HG03025 (cell line): ENCODE results near the gene RRP12.

Source experiments
- ATAC-seq: cut with Tn5 transposase; IDR thresholded peaks from one replicate; pipeline ENCODE4 v1.9.1; 2021; ENCODE audit warnings: mild to moderate bottlenecking, moderate library complexity; ENCODE audit not compliant: unreplicated experiment, low FRiP score

The RRP12 gene

GRCh38 chr10:97319671-97320479 lies 81.3 kb downstream of the RRP12 start:
- ATAC-seq, result peak; percentile 21

- peak; percentile 76 for ATAC-seq
Measured at GRCh38 chr10:97318772-97319651, 82.1 kb downstream of the RRP12 start, which contains the start of gene FRAT1. TSS of gene FRAT1 (plus strand) at chr10:97319271. CDS start at chr10:97319454, 183 bp downstream.

DNA sequence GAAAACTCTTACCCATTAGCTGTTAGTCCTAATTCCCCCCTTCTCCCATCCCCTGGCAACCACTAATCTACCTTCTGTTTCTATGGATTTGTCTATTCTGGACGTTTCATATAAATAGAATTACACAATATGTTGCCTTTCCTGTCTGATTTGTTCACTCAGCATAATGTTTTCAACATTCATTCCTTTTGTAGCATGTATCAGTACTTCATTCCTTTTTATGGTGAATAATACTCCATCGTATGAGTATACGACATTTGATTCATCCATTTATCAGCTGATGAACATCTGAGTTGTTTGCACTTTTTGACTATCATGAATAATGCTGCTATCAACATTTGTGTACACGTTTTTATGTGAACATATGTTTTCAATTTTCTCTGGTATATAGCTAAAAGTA lies 86.5 kb downstream of the RRP12 start:
- no peak for ATAC-seq

- ATAC-seq, result no peak
Measured at GRCh38 chr10:97312897-97313296, 88.2 kb downstream of the RRP12 start.

GRCh38 chr10:97311111-97311626 lies 90.0 kb downstream of the RRP12 start:
- no peak for ATAC-seq

GRCh38 chr10:97307866-97308780 lies 93.0 kb downstream of the RRP12 start:
- ATAC-seq, result no peak

DNA sequence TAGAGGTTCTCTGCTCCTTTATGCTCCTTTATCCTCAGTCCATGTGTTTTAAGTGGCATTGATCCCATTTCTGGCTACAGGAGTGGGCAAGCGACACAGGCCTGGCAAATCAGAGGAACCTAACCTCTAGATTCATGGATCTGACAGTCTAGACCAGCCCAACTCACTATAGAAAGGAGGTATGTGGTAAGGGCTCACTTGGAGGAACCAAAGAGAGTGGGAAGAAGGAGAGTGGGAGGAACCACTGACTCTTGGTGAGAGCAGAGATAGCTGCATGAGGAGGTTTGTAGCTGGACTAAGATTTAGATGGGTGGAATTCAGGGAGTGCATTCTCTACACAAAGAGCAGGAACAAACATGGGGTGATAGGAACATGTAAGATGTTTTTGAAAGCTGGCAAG lies 93.7 kb downstream of the RRP12 start:
- no peak for ATAC-seq
